Measurements from ENCODE around the gene BCKDK.
"Not testable (repeated sequence)": the region's sequence is repeated elsewhere in the genome, so short reads cannot be mapped to it uniquely, and the experiment has no call there.

Gene BCKDK

DNA sequence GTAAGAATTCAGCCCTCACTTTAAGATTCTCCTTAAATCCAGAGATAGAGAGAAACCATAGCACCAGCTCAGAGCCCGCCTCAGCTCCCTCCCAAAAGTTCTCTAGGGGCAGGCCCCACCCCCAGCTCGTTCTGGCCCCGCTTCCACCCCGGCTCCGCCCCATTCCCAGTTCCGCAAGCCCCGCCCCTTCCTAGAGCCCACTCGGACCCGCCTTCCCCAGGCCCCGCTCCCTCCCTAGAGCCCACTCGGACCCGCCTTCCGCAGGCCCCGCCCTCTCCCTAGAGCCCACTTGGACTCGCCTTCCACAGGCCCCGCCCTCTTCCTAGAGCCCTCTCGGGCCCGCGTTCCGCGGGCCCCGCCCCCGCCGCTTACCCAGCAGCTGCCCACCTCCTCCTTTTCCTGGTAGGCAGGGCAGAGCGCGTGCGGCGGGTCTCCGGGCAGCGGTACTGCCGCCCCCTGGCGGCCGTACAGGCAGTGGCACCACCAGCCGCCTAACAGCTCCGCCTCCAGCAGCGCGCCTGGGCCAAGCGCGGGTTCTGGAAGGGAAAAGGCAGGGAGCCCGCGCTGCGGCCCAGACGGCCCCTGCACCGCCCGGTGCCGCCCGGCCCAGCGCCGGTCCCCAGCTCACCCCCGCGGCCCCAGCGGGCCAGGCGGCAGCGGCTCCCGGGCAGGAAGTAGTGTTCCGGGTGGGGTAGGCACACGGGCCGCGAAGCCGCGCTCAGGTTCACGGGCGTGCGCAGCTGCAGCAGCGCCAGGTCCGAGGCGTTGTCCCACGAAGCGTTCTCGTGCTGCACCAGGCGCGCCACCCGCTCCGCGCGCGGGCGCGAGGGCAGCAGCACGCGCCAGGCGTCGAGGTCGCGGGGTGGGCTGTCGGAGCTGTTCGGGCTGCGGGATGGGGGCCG, 34.2 kb downstream of the BCKDK start:
- DNase-seq (ENCODE audit: low read depth) = peak; percentile 95

GRCh38 chr16:31143011-31143693, 35.0 kb downstream of the BCKDK start:
- DNase-seq (ENCODE audit: low read depth) = no peak

DNA sequence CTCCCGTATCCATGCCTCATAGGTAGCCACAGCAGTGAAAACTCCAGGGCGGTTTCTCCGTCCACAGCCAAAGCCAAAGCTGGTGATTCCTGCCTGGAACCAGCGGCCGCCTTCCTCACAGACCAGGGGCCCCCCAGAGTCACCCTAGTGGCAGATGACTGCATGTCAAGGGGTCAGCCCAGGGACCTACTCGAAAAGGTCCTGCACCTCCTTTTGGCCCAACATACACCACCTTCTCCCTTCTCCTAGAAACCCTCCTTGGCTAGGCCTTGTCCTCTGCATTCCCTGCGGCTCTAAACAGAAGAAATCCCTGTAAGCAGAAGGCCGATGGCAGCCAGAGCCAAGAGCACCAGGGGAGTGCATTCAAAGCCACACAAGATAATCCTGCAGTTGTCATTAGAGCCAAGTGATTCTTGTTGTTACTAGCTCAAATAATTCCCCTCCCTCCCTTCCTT, 35.5 kb downstream of the BCKDK start:
- no peak for DNase-seq (ENCODE audit: low read depth)

- not testable (repeated sequence) for DNase-seq (ENCODE audit: low read depth)
Measured at GRCh38 chr16:31144418-31144817, 36.2 kb downstream of the BCKDK start.

GRCh38 chr16:31145398-31145990, 37.3 kb downstream of the BCKDK start:
- DNase-seq (ENCODE audit: low read depth) = no peak

- DNase-seq (ENCODE audit: low read depth) = no peak
Measured at GRCh38 chr16:31147574-31147973, 39.4 kb downstream of the BCKDK start.

DNA sequence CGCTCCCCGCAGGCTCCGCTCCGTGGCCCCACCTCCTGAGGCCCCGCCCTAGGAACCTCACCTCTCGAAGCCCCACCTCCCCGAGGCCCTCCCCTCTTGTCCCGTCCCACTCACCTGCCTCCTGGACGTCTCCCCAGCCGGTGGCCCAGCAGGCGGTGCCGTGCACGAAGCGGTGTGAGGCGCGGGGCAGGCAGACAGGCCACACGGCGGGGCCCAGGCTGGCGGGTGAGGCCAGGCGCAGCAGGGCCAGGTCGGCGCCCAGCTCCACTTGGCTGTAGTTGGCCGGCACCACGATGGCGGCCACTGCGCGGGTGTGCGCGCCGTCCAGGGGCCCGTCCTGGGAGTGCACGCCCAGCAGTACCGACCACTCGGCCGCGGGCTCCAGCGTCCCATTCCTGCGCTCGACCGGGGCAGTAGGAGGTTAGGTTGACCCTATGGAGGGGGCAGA, 40.1 kb downstream of the BCKDK start:
- no peak for DNase-seq (ENCODE audit: low read depth)

DNA sequence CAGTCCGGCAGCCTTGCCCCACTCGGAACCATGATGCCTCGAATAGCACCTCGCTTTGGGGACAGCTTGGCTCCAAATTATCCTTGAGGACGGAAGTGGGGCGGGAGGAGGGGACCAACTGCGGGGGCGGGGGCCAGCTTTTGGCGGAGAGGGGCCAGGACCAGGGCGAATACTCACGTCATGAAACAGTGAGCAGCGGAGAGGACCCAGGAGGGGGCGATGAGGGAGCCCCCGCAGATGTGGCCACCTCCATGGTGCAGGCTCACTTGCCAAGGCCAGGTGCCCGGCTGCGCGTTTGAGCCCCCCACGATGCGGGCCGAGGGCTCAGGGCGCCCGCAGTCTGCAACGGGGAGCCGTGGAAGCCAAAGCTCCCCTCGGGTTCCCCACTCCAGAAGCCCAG, 40.7 kb downstream of the BCKDK start:
- DNase-seq (ENCODE audit: low read depth) = no peak

- DNase-seq (ENCODE audit: low read depth) = no peak
Measured at GRCh38 chr16:31149332-31149731, 41.1 kb downstream of the BCKDK start.

- DNase-seq (ENCODE audit: low read depth) = no peak
Measured at GRCh38 chr16:31149894-31150890, 42.0 kb downstream of the BCKDK start, which contains the start of gene PRSS36. PRSS36 (minus strand) TSS chr16:31150066; CDS start chr16:31150035, 31 bp downstream.

DNA sequence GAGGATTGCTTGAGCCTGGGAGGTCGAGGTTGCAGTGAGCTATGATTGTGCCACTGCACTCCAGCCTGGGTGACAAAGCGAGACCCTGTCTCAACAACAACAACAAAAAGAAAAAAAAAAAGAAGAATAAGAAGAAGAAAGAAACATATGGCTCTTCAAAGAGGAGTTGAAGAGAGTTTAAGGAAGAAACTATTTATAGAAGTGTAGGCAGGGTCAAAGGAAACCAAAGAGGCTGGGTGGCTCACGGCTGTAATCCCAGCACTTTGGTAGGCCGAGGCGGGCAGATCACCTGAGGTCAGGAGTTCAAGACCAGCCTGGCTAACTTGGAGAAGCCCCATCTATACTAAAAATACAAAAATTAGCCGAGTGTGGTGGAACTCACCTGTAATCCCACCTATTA, 42.8 kb downstream of the BCKDK start:
- not testable (repeated sequence) for DNase-seq (ENCODE audit: low read depth)

- DNase-seq (ENCODE audit: low read depth) = no peak
Measured at GRCh38 chr16:31157136-31157535, 49.0 kb downstream of the BCKDK start.
